ENCODE results near the gene STYK1.

GRCh38 chr12:10697862-10698261 is 24.0 kb upstream of the STYK1 start:
- TF ChIP-seq, protein P1, sequence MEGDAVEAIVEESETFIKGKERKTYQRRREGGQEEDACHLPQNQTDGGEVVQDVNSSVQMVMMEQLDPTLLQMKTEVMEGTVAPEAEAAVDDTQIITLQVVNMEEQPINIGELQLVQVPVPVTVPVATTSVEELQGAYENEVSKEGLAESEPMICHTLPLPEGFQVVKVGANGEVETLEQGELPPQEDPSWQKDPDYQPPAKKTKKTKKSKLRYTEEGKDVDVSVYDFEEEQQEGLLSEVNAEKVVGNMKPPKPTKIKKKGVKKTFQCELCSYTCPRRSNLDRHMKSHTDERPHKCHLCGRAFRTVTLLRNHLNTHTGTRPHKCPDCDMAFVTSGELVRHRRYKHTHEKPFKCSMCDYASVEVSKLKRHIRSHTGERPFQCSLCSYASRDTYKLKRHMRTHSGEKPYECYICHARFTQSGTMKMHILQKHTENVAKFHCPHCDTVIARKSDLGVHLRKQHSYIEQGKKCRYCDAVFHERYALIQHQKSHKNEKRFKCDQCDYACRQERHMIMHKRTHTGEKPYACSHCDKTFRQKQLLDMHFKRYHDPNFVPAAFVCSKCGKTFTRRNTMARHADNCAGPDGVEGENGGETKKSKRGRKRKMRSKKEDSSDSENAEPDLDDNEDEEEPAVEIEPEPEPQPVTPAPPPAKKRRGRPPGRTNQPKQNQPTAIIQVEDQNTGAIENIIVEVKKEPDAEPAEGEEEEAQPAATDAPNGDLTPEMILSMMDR (IDR thresholded peaks at IDR 0.05): no peak
- no peak for TF ChIP-seq POLR2A (IDR thresholded peaks at IDR 0.05)

Measured in heart left ventricle (tissue), 13 donors.